Measurements from ENCODE around the gene KCNJ16. TPM values are rescaled to one million over a fixed set of nuclear protein-coding genes. Genes with fewer than 3 reads are reported as not detected.
"Not testable (repeated sequence)": the region's sequence is repeated elsewhere in the genome, so short reads cannot be mapped to it uniquely, and the experiment has no call there.

KCNJ16 gene
- total RNA-seq, 1 donor from 2014 or later: 0.23 TPM

GRCh38 chr17:70041540-70041939 is 33.5 kb upstream of the KCNJ16 start:
- Mint-ChIP-seq H3K9me3 (ENCODE audit: unreplicated experiment) (no peaks in the 10 kb centered on the region), H3K36me3 (ENCODE audit: low read depth, unreplicated experiment) (no peaks in the 10 kb centered on the region), H3K27ac (ENCODE audit: unreplicated experiment) (no peak overlapping the region), H3K4me1 (ENCODE audit: unreplicated experiment) (peaks cover 3% of the 10 kb centered on the region), H3K27me3 (ENCODE audit: unreplicated experiment) (no peaks in the 10 kb centered on the region), H3K4me3 (ENCODE audit: unreplicated experiment) (no peak overlapping the region)
- DNase-seq (ENCODE audit: low spot score): no peak
- TF ChIP-seq, protein P1, sequence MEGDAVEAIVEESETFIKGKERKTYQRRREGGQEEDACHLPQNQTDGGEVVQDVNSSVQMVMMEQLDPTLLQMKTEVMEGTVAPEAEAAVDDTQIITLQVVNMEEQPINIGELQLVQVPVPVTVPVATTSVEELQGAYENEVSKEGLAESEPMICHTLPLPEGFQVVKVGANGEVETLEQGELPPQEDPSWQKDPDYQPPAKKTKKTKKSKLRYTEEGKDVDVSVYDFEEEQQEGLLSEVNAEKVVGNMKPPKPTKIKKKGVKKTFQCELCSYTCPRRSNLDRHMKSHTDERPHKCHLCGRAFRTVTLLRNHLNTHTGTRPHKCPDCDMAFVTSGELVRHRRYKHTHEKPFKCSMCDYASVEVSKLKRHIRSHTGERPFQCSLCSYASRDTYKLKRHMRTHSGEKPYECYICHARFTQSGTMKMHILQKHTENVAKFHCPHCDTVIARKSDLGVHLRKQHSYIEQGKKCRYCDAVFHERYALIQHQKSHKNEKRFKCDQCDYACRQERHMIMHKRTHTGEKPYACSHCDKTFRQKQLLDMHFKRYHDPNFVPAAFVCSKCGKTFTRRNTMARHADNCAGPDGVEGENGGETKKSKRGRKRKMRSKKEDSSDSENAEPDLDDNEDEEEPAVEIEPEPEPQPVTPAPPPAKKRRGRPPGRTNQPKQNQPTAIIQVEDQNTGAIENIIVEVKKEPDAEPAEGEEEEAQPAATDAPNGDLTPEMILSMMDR (IDR thresholded peaks at IDR 0.05; ENCODE audit: unreplicated experiment): no peak

DNA sequence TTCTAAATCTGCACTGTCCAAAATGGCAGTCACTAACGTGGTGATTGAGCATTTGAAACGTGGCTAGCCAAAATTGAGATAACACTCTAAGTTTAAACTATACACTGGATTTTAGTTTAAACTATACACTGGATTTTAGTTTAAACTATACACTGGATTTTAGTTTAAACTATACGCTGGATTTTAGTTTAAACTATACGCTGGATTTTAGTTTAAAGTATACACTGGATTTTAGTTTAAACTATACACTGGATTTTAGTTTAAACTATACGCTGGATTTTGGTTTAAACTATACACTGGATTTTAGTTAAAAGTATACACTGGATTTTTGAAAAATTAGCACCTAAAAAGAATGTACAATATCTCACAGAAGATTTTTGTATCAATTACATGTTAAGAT is 29.2 kb upstream of the KCNJ16 start:
- H3K27ac Mint-ChIP-seq (ENCODE audit: unreplicated experiment); DNase-seq (ENCODE audit: low spot score); H3K36me3 Mint-ChIP-seq (ENCODE audit: low read depth, unreplicated experiment); H3K27me3 Mint-ChIP-seq (ENCODE audit: unreplicated experiment); H3K9me3 Mint-ChIP-seq (ENCODE audit: unreplicated experiment); H3K4me3 Mint-ChIP-seq (ENCODE audit: unreplicated experiment); H3K4me1 Mint-ChIP-seq (ENCODE audit: unreplicated experiment): not testable (repeated sequence)

DNA sequence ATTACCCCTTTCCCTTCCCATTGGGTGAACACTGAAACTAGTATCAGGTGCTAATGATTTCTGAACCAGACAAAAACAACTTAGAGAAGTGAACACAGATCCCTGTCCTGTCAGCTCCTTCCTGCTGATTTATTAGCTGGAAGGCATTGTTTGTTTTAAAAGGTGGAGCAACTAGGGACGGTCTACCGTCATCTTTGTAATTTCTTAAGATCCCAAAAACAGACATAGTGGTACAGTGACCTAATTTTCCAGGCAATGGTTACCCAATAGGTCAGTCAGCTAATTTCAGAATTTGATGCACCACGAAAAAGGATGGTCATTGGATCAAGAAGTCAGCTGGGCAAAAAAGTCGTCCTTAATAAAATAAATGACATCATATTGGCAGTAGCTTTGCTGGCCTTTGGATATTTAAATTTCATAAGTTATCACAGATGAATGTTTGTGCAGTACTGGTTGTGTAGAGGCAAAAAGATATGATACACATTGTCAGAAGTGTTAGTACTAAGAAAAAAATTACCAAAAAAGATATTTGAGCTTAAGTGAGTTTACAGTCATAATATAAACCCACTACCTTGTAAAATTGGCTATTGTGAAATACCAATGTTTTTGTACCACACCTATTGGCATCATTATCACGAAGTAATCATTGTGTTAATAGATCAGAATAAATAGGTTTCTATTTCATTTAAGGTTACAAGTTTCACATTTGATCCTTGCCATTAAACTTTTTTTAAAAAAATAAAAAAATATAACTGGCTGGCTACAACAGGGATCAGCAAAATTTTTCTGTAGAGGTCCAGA is 27.2 kb upstream of the KCNJ16 start:
- DNase-seq (ENCODE audit: low spot score): no peak
- Mint-ChIP-seq H3K36me3 (ENCODE audit: low read depth, unreplicated experiment) (no peaks in the 10 kb centered on the region), H3K9me3 (ENCODE audit: unreplicated experiment) (no peaks in the 10 kb centered on the region), H3K4me3 (ENCODE audit: unreplicated experiment) (no peak overlapping the region), H3K27ac (ENCODE audit: unreplicated experiment) (no peak overlapping the region), H3K4me1 (ENCODE audit: unreplicated experiment) (peaks cover 6% of the 10 kb centered on the region), H3K27me3 (ENCODE audit: unreplicated experiment) (no peaks in the 10 kb centered on the region)
- TF ChIP-seq, protein P1 (IDR thresholded peaks at IDR 0.05; ENCODE audit: unreplicated experiment): no peak

GRCh38 chr17:70049801-70050591 is 25.0 kb upstream of the KCNJ16 start:
- Mint-ChIP-seq H3K4me3 (ENCODE audit: unreplicated experiment) (no peak overlapping the region), H3K9me3 (ENCODE audit: unreplicated experiment) (no peaks in the 10 kb centered on the region), H3K36me3 (ENCODE audit: low read depth, unreplicated experiment) (no peaks in the 10 kb centered on the region), H3K27me3 (ENCODE audit: unreplicated experiment) (no peaks in the 10 kb centered on the region), H3K4me1 (ENCODE audit: unreplicated experiment) (peaks cover 6% of the 10 kb centered on the region), H3K27ac (ENCODE audit: unreplicated experiment) (no peak overlapping the region)
- DNase-seq (ENCODE audit: low spot score): no peak
- TF ChIP-seq, protein P1 (IDR thresholded peaks at IDR 0.05; ENCODE audit: unreplicated experiment): no peak

DNA sequence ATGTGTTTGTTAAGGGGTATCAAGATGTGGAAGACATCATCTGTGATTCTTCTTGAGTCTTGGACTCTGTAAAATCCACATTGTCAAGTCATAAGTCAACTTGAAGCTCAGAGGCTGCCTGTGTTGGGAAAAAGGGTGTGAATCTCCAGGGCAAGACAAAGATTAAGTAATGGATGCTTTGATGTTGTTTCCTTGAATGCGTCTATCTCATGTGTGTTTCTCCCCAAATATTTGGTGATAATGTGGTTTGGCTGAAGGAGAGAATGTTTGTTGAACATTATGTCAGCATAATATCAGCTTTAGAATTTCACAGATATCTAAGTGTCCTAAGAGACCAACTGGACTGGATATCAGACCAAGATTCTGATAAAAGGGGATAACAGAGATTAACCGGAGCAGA is 24.1 kb upstream of the KCNJ16 start:
- Mint-ChIP-seq H3K4me1 (ENCODE audit: unreplicated experiment) (peaks cover 6% of the 10 kb centered on the region), H3K4me3 (ENCODE audit: unreplicated experiment) (no peak overlapping the region)
- DNase-seq (ENCODE audit: low spot score): no peak

More for the DNA sequence above, 24.1 kb upstream of the KCNJ16 start:
- Mint-ChIP-seq H3K9me3 (ENCODE audit: unreplicated experiment) (no peaks in the 10 kb centered on the region), H3K27me3 (ENCODE audit: unreplicated experiment) (no peaks in the 10 kb centered on the region), H3K27ac (ENCODE audit: unreplicated experiment) (no peak overlapping the region), H3K36me3 (ENCODE audit: low read depth, unreplicated experiment) (no peaks in the 10 kb centered on the region)
- TF ChIP-seq, protein P1 (IDR thresholded peaks at IDR 0.05; ENCODE audit: unreplicated experiment): no peak
